GM12891 (cell line): ENCODE results near the gene OSCAR.

Source experiments
- DNase-seq: peaks from one replicate; pipeline ENCODE4 v3.0.0; 2011; ENCODE audit warnings: low spot score; ENCODE audit not compliant: insufficient read length
- FAIRE-seq: peaks from 2 replicates; lab custom pipeline; 2011; peaks lifted over from hg19 to GRCh38; lab: Jason Lieb, UNC
- PAX5 ChIP-seq: IDR thresholded peaks from 2 replicates; pipeline ENCODE4 v1.6.1; 2011; ENCODE audit warnings: low read length, moderate library complexity, mild to moderate bottlenecking; ENCODE audit not compliant: insufficient read depth, severe bottlenecking
- POLR2A ChIP-seq: IDR thresholded peaks from 2 replicates; pipeline ENCODE4 v1.6.1; 2011; ENCODE audit warnings: low read depth, low read length, control low read depth
- POLR2AphosphoS5 ChIP-seq: IDR thresholded peaks from 2 replicates; pipeline ENCODE4 v1.6.1; 2011; ENCODE audit warnings: low read depth, low read length, control low read depth
- POU2F2 ChIP-seq: IDR thresholded peaks from 2 replicates; pipeline ENCODE4 v1.6.1; 2011; ENCODE audit warnings: low read depth, mild to moderate bottlenecking, control low read depth, low read length, moderate library complexity
- SPI1 ChIP-seq: IDR thresholded peaks from 2 replicates; pipeline ENCODE4 v1.6.1; 2011; ENCODE audit warnings: low read depth, low read length, control low read depth
- TAF1 ChIP-seq: IDR thresholded peaks from 2 replicates; pipeline ENCODE4 v1.6.1; 2011; ENCODE audit warnings: low read depth, low read length, control low read depth

Gene OSCAR

DNA sequence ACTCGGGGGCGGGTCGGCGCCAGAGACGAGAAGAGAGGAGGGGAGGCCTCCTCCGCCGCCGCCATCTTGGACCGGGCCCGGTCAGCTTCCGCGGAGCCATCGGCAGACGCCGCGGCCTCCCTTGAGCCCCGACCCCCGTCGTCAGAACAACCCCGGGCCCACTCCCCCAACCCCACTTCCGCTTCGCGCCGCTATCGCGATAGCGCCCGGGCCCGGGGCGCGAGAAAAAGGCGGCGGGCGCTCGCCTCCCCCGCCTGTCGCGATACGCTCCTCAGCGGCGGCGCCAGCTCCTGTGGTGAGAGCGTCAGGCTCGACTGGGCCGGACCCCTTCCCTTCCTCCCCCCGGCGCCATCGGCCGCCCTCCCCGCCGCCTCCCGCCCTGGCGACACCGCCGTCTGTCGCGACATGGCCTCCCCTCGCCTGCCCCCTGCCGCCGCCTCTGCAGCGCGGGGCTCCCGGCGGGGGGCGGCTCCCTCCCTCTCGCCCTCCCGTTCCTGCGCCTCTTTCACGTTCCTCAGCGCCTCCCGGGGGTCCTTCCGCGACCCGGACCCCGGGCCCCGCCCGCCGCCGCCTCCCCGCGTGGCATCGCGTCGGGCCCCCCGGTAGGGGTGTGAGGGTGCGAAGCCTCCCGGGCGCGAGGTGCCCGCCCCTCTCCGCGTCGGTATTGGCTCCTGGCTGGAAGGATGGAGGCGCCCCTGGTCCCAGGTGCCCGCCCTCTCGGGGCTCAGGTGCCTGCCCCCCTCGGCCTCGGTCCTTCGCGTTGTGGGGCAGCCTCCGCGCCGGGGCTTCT lies 37.3 kb upstream of the OSCAR start, which contains the start of gene CNOT3:
TSS of gene CNOT3 (plus strand) at position 64 of the 790 bp plus-strand sequence. CDS start 5,217 bp downstream, outside the sequence.
- TF ChIP-seq POLR2AphosphoS5: peak; percentile 58
- TF ChIP-seq TAF1: peak; percentile 68; the same call in 1 of the 2 replicates
- TF ChIP-seq SPI1: no peak
- TF ChIP-seq PAX5: no peak
- no peak for TF ChIP-seq POU2F2
- peak; percentile 71; the same call in 1 of the 2 replicates for TF ChIP-seq POLR2A
- DNase-seq (peak; percentile 59), FAIRE-seq (no peak)

DNA sequence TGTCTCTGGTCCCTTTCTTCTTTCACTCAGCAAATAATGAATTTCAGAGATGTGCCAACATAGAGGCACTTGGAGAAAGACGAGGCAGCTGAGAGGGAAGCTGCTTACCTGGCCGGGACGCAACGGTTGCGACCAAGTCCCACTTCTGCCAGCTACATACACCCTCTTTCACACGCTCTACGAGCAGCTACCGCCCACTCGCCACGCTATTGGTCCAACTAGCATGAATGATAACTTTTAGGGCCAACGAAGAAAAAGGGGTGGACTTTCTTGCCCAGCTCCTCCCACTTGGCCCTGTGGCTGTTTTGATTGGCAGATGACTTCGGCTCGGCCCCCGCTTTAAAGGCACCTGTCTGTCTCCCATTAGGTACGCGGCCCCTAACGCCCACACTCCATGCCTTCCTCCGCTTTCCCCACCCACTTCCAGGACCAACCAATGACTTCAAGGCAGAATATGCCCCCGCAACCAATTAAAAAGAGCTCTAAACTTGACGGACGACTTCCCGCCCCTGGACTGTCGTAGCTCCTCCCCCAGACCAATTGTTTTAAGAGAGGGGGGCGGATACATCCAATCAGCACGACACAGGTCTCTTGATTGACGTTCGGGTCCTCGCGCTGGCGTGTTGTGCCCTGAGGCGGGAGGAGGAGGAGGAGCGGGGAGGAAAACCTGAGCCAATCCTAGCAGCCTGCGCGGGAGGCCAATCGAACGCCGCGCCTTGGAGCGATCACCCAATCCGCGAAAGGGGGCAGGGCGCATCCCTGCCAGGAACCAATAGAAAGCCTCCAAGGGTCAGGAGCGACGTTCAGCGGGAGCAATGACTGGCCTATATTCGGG lies 36.5 kb upstream of the OSCAR start:
- peak; percentile 65; the same call in 1 of the 2 replicates for TF ChIP-seq POLR2A
- no peak for TF ChIP-seq PAX5
- TF ChIP-seq TAF1: no peak
- no peak for TF ChIP-seq SPI1
- 0 out of 2 replicates have a peak, but pooled peaks have one; percentile 9 for TF ChIP-seq POU2F2
- peak; percentile 56; the same call in 1 of the 2 replicates for TF ChIP-seq POLR2AphosphoS5
- FAIRE-seq (peak; percentile 99), DNase-seq (peak; percentile 98)

DNA sequence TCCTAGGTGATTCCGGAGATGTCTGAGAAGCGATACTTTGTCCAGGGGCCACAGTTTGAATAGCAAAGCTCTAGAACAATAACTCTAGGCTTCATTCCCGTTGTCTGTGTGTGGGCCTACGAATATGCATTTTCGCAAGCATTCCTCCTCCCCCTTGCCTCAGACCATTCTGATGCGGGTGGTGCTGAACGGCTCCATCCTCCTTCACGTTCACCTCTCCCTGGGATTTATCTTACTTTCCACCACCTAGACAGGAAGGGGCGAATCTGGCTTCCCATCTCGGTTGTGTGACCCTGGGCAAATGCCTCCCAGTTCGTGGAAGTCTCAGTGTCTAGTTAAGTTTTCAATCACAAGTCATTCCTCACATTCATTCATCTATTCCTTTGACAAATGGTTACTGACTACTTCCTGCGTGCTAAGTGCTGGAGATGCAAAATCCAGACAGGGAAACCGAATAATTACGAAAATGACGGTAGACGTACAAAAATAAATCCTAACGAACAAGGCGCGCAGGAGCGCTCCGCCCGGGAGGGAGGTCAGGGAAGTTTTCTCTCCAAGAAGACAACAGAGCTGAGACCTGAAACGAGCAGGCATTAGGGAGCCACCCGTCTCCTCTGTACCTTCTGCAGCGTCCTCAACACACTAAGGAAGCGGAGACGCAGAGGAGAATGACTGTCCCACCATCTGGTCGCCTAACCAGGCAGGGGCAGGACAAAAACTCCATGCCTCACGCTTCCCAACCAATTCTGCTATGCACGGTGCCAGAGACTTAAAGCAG lies 35.7 kb upstream of the OSCAR start:
- TF ChIP-seq POU2F2 (0 out of 2 replicates have a peak, but pooled peaks have one; percentile 30), PAX5 (no peak)
- DNase-seq (no peak), FAIRE-seq (no peak)

DNA sequence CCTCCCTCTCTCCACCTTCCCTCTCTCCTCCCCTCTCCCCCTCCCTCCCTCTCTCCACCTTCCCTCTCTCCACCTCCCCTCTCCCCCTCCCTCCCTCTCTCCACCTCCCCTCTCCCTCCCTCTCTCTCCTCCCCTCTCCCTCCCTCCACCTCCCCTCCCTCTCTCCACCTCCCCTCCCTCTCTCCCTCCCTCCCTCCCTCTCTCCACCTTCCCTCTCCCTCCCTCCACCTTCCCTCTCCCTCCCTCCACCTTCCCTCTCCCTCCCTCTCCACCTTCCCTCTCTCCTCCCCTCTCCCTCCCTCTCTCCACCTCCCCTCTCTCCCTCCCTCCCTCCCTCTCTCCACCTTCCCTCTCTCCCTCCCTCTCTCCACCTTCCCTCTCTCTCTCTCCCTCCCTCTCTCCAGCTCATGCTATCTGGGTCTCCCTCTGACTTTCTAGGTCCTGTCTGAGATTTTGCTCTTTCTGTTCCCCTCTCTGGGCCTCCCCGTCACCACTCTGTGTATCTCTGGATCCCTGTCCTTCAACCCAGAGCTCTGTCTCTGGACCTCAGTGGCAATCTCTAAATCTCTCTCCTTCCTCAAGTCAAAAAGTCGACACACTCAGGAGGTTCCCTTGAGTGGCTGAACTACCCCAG lies 33.5 kb upstream of the OSCAR start:
- no peak for FAIRE-seq
- no peak for TF ChIP-seq POLR2A
- no peak for TF ChIP-seq PAX5

DNA sequence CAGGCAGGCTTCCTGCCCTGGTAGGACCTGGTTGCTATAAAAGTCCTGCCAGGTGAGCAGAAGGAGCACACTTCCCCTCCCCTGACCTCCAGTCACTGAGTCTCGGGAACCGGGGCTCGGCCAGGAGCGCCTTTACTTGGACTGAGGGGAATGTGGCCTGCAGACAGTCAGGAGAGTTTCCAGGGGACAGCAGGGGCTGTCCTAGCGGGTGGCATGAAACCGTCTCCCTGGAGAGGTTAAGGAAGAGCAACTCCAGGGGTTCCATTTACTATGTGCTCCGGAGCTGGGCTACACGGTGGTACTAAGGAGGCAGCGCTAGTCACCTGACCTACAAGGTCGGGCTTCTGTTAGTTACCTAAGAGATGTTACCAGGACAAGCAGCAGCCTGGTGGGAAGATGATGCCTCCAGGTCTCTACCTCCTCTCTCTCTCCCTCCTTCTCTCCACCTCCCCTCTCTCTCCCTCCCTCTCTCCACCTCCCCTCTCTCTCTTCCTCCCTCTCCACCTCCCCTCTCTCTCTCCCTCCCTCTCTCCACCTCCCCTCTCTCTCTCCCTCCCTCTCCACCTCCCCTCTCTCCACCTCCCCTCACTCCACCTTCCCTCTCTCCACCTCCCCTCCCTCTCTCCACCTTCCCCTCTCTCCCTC lies 32.8 kb upstream of the OSCAR start:
- TF ChIP-seq POLR2A (peak; percentile 66), POU2F2 (no peak), POLR2AphosphoS5 (peak; percentile 80), SPI1 (no peak)
- FAIRE-seq (no peak), DNase-seq (no peak)

More for the DNA sequence above, 33.5 kb upstream of the OSCAR start:
- DNase-seq: no peak

DNA sequence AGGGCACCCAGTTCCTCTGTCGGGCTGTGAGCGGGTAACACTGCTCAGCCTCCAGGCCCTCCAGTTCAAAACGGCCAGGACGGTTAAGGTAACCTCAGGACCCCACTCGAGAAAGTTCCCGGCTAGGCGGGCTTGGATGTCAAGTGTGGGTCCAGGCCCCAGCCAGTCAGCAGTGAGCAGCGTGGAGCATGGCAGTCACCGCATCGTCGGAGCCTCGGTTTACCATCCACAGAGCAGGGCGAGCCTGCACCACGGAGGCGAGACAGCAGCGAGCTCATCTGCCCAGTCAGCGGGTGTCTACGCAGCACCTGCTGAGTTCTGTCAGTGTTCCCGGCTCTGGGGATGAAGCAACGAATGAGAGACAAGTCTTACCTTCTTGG lies 29.0 kb upstream of the OSCAR start:
- TF ChIP-seq POLR2A (no peak), PAX5 (no peak), SPI1 (no peak)
- DNase-seq: no peak
- FAIRE-seq: no peak

DNA sequence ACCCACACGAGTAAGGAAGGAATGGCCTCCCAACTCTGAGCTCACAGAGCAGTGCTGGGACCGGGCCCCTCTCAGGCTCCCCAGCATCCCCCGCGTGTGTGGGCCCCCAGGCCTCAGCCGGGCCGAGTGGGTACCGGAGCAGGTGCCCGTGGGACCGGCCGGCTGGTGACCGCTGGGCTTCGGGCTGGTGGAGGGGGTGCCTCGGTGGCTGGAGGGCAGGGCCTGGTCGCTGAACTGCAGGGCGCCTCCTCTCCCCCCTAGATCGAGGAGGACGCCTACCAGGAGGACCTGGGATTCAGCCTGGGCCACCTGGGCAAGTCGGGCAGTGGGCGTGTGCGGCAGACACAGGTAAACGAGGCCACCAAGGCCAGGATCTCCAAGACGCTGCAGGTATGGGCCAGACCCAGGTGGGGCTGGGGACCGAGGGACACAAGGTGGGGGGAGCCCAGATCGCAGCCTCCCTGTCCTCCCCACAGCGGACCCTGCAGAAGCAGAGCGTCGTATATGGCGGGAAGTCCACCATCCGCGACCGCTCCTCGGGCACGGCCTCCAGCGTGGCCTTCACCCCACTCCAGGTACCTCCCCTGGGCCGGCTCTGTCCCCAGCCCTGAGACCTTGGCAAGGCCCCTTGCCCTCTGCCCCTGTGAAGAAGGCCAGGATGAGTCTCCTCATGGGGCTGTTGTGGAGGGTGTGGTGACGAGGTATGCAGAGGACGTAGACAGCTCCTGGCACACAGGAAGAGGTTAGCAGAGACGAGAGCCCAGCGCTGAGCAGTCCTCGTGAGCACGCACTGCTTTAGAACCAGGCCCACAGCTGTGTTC lies 28.4 kb upstream of the OSCAR start:
- FAIRE-seq (no peak), DNase-seq (no peak)
- no peak for TF ChIP-seq POU2F2

DNA sequence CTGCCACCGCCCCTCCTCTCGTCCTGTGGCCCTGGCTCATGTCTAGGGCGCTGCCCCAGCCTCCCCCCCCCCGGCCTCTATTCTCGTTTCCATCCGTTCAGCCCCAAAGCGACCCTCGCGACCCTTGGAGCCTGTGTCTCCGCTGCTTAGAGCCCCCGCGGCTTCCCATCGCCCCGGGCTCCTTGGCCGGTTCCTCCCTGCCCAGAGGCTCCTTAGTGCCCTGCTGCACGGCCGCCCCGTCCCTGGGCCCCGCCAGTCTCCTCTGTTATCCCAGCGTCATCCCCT lies 27.8 kb upstream of the OSCAR start:
- no peak for FAIRE-seq
- no peak for DNase-seq
- no peak for TF ChIP-seq TAF1
- TF ChIP-seq PAX5: no peak
- no peak for TF ChIP-seq POU2F2
- TF ChIP-seq SPI1: no peak
- TF ChIP-seq POLR2A: no peak
- TF ChIP-seq POLR2AphosphoS5: no peak

DNA sequence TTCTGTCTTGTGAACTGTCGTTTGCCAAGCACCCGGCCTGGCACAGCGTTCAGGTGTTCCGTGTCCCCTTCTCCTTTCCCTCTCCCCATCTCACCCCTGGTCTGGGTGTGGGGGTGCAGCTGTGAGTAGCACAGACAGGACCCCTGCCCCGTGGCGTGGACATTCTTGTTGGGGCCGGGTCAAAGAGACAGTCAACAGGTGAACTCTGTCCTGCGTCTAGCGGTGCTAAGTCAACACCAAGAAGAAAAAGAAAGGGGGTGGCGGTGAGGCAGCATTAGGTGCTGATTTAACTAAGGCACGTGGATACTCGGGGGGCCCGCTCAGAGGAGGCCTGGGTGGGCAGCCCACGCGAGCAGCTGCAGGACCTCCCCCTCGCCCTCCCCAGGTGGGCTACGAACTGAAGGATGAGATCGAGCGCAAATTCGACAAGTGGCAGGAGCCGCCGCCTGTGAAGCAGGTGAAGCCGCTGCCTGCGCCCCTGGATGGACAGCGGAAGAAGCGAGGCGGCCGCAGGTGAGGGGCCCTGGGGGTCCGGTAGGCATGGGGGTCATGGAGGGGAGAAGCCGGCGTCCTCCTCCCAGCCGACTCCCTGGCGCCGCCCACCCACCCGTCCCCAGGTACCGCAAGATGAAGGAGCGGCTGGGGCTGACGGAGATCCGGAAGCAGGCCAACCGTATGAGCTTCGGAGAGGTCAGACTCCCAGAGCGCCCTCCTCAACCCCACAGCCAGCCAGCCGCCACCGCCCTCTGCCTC lies 27.3 kb upstream of the OSCAR start:
- TF ChIP-seq PAX5 (no peak), POLR2A (no peak), POU2F2 (no peak), POLR2AphosphoS5 (no peak), SPI1 (no peak), TAF1 (no peak)

More for the DNA sequence above, 27.3 kb upstream of the OSCAR start:
- no peak for FAIRE-seq
- no peak for DNase-seq
